Measurements from ENCODE around the gene KDM4B. TPM values are rescaled to one million over a fixed set of nuclear protein-coding genes. Genes with fewer than 3 reads are reported as not detected.
"Not testable (repeated sequence)": the region's sequence is repeated elsewhere in the genome, so short reads cannot be mapped to it uniquely, and the experiment has no call there.

Gene KDM4B
- total RNA-seq, 2 experiments from 2014 or later: 33.9 to 35.8 TPM

DNA sequence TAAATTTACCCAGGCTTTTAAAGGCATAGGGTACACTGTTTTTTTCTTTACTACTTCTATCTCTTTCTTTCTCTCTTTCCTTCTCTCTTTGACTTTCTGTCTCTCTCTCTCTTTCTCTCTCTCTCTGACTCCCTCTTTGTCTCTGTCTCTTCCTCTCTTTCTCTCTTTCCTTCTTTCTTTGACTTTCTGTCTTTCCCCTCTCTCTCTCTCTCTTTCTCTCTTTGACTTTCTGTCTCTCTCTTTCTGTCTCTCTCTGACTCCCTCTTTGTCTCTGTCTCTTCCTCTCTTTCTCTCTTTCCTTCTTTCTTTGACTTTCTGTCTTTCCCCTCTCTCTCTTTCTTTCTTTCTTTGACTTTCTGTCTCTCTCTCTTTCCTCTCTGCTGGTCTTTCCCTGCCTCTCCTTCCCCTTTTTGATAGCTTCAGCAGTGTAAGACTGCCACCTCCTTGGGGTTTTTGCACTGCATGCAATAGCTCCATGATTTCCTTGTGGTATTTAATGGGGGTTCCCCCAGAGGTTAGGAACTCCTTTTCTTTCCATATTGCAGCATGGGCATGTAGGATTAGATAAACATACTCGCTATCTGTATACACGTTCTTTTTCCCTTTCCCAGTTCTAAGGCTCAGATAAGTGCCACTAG lies 191.4 kb downstream of the KDM4B start:
- H3K4me1 Mint-ChIP-seq; ATAC-seq; H3K36me3 Mint-ChIP-seq (ENCODE audit: low read depth); intact Hi-C loops (cut with DNase I, micrococcal nuclease); POLR2A ChIA-PET; H3K27ac Mint-ChIP-seq; H3K27me3 Mint-ChIP-seq; H3K4me3 Mint-ChIP-seq; DNase-seq: not testable (repeated sequence)
- H3K9me3 Mint-ChIP-seq (ENCODE audit: low read depth): peaks cover 11% of the 10 kb centered on the region
- CTCF ChIA-PET: interaction anchor here (0.6 to 1.3 kb wide), 3 partner anchors 27 to 55 kb away, joined by 3 to 4 read pairs (median 3); no protein-coding TSS in a partner anchor

DNA sequence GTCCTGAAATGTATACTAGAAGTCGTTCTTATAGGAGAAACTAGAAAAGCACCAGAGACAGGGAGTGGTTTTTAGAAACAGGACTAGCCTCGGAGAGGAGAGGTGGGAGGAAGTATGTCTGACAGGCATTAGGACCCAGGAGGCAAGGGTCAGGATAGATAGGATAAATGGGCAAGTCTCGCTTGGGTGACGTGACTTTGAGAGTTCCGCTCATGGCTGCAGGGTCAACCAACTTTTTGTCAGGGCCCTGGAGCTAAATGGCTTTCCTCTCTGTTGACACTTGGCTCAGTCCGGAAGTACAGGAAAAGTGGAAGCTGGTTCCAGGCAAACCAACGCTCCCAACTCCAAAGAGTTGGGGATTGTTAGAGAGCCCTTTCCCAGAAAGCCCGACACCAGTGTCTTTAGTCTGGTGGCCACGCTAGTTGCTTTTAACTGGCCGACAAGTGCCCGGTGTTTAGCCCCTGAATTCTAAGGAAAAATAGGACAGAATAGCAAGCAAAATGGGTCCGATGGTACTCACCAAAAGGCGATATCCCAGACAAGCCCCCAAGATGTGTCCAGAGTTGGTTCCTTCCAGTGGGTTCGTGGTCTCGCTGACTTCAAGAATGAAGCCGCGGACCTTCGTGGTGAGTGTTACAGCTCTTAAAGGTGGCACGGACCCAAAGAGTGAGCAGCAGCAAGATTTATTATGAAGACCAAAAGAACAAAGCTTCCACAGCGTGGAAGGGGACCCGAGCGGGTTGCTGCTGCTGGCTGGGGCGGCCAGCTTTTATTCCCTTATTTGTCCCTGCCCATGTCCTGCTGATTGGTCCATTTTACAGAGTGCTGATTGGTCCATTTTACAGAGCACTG lies 196.2 kb downstream of the KDM4B start:
- intact Hi-C loops (cut with DNase I, micrococcal nuclease); ATAC-seq; H3K36me3 Mint-ChIP-seq (ENCODE audit: low read depth); H3K4me1 Mint-ChIP-seq; H3K4me3 Mint-ChIP-seq; DNase-seq; H3K27ac Mint-ChIP-seq; H3K27me3 Mint-ChIP-seq; POLR2A ChIA-PET; H3K9me3 Mint-ChIP-seq (ENCODE audit: low read depth): not testable (repeated sequence)
- CTCF ChIA-PET: interaction anchor here (0.6 kb wide), 1 partner anchor 453 kb away, joined by 3 read pairs; no protein-coding TSS in a partner anchor

DNA sequence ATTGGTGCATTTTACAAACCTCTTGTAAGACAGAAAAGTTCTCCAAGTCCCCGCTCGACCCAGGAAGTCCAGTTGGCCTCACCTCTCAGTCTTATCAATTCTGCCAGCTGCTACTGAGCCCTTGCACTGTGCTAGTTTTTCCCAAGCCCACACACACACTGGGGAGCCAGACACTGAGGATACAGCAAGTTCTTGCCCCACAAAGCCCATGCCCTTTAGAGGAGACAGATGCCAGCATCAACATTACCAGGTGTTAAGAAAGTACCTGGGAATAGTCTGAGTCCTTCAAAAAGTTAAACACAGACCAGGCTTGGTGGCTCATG lies 196.7 kb downstream of the KDM4B start:
- no peak for ATAC-seq
- no peaks in the 10 kb centered on the region for H3K36me3 Mint-ChIP-seq (ENCODE audit: low read depth)
- H3K27me3 Mint-ChIP-seq: peaks cover 2% of the 10 kb centered on the region
- CTCF ChIA-PET: interaction anchor here (0.6 kb wide), 1 partner anchor 454 kb away, joined by 3 read pairs; no protein-coding TSS in a partner anchor
- no peak overlapping the region for H3K27ac Mint-ChIP-seq
- H3K4me3 Mint-ChIP-seq: no peak overlapping the region
- no peaks in the 10 kb centered on the region for H3K4me1 Mint-ChIP-seq
- no peak for DNase-seq
- H3K9me3 Mint-ChIP-seq (ENCODE audit: low read depth): no peaks in the 10 kb centered on the region
- intact Hi-C loops (cut with DNase I, micrococcal nuclease): no loop called here
- POLR2A ChIA-PET: no interaction called here

DNA sequence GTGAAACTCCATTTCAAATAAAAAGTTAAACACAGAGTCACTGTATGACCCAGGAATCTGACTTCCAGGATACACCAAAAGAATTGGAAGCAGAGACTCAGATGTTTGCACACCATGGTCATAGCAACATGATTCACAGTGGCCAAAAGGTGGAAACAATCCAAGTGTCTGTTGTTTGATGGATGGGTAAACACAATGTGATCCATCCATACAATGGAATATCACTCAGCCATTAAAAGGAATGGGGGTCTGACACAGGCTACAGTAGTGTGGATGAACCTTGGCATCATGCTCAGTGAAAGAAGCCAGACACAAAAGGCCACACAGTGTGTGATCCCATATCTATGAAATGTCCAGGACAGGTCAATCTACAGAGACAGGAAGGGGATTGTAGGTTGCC lies 197.3 kb downstream of the KDM4B start:
- DNase-seq: no peak
- Mint-ChIP-seq H3K27ac (no peak overlapping the region), H3K9me3 (ENCODE audit: low read depth) (no peaks in the 10 kb centered on the region), H3K27me3 (peaks cover 2% of the 10 kb centered on the region), H3K4me1 (no peaks in the 10 kb centered on the region), H3K4me3 (no peak overlapping the region), H3K36me3 (ENCODE audit: low read depth) (no peaks in the 10 kb centered on the region)
- intact Hi-C loops (cut with DNase I, micrococcal nuclease): no loop called here
- POLR2A ChIA-PET: no interaction called here
- ATAC-seq: no peak
- CTCF ChIA-PET: no interaction called here

DNA sequence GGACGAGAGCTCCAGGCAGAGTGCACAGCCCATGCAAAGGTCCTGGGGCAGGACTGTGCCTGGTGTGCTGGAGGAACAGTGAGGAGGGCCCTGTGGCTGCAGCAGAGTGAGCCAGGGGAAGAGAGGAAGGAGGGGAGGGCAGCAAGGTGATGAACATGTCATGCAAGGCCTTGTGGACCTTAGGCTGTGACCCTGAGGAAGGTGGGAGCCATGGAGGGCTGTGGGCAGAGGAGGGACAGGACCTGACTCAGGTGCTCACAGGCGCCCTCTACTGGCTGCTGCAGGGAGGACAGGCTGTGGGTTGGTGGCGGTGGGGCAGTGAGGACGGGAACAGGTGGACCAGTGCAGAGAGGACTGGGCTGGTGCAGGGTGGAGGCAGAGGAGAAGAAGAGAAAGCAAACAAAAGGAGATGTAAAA lies 201.4 kb downstream of the KDM4B start:
- H3K27ac Mint-ChIP-seq: no peak overlapping the region

DNA sequence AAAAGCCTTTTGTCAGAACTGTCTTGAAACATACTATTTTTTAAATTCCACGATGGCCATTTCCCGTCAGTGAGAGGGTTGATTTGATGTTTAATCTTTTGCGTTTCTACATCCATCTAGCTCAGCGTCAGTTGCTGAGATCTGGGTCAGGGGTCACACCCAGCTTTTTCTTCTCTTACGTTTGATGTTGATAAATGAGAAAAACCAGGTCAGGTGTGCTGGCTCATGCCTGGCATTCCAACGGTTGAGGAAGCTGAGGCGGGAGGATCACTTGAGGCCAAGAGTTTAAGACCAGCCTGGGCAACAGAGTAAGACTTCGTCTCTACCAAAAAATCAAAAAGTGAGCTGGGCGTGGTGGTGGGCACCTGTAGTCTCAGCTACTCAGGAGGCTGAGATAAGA lies 202.8 kb downstream of the KDM4B start:
- POLR2A ChIA-PET: no interaction called here
- Mint-ChIP-seq H3K4me1 (peaks cover 7% of the 10 kb centered on the region), H3K4me3 (no peak overlapping the region), H3K9me3 (ENCODE audit: low read depth) (no peaks in the 10 kb centered on the region), H3K27me3 (peaks cover 2% of the 10 kb centered on the region), H3K36me3 (ENCODE audit: low read depth) (no peaks in the 10 kb centered on the region), H3K27ac (no peak overlapping the region)
- CTCF ChIA-PET: interaction anchor here (0.7 to 1.0 kb wide), 3 partner anchors 60 to 102 kb away, joined by 3 to 4 read pairs (median 3); no protein-coding TSS in a partner anchor
- intact Hi-C loops (cut with DNase I, micrococcal nuclease): no loop called here
- DNase-seq (no peak), ATAC-seq (no peak)

More for the DNA sequence above, 201.4 kb downstream of the KDM4B start:
- Mint-ChIP-seq H3K4me3 (no peak overlapping the region), H3K27me3 (peaks cover 2% of the 10 kb centered on the region), H3K4me1 (peaks cover 7% of the 10 kb centered on the region), H3K36me3 (ENCODE audit: low read depth) (no peaks in the 10 kb centered on the region), H3K9me3 (ENCODE audit: low read depth) (no peaks in the 10 kb centered on the region)
- intact Hi-C loops (cut with DNase I, micrococcal nuclease): no loop called here
- ATAC-seq (peak; percentile 70), DNase-seq (peak; percentile 78)
- POLR2A ChIA-PET: no interaction called here
- CTCF ChIA-PET: interaction anchor here (0.9 to 1.1 kb wide), 3 partner anchors 9 to 124 kb away, joined by 3 to 4 read pairs (median 3); no protein-coding TSS in a partner anchor

DNA sequence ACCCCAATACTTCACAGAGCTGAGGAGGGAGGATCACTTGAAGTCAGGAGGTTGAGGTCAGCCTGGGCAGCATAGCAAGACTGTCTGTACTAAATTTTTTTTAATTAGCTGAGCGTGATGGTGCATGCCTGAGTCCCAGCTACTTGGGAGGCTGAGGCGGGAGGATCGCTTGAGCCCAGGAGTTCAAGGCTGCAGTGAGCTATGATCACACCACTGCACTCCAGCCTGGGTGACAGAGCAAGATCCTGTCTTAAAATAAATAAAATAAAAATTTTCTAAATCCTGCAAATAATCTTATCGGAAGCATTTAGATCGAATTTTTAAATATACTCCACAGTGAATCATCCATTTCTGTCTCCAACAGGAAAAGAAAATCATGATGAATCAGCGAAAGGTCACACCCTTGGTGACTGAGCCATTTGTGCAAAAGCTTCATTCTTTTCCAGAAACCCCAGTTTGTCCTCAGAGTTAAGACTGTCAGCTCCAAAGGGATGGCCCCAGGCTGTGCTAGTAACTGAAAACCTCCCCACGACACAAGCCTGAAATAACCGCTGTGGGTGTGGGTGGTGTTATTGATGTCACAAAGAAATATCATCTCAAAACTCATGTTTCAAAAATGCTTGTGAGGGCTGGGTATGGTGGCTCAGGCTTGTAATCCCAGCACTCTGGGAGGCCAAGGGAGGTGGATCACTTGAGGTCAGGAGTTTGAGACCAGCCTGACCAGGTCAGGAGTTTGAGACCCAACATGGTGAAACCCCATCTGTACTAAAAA lies 204.1 kb downstream of the KDM4B start:
- intact Hi-C loops (cut with DNase I, micrococcal nuclease): no loop called here
- POLR2A ChIA-PET: no interaction called here
- H3K9me3 Mint-ChIP-seq (ENCODE audit: low read depth): no peaks in the 10 kb centered on the region
- peak; percentile 29 for DNase-seq
- CTCF ChIA-PET: interaction anchor here (0.5 to 0.6 kb wide), 2 partner anchors 143 to 346 kb away, joined by 3 read pairs; no protein-coding TSS in a partner anchor
- peaks cover 7% of the 10 kb centered on the region for H3K4me1 Mint-ChIP-seq
- no peak overlapping the region for H3K4me3 Mint-ChIP-seq
- H3K27me3 Mint-ChIP-seq: peaks cover 2% of the 10 kb centered on the region
- H3K27ac Mint-ChIP-seq: no peak overlapping the region
- ATAC-seq: peak; percentile 52
- no peaks in the 10 kb centered on the region for H3K36me3 Mint-ChIP-seq (ENCODE audit: low read depth)

DNA sequence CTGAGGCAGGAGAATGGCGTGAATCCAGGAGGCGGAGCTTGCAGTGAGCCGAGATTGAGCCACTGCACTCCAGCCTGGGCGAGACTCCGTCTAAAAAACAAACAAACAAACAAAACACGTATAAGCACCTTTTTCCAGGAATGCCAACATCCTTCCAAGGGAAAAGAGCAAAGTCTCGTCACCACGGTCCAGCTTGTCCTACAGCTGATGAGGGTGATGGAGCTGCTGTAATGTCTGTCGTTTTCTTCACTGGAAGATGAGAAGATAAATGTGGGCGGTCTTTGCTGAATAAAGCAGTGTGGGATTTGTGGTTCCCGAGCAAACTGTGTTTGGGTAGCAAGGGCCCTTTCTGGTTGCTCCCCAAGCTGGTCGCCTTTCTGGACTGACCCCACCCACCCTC lies 205.1 kb downstream of the KDM4B start:
- intact Hi-C loops (cut with DNase I, micrococcal nuclease): no loop called here
- CTCF ChIA-PET: no interaction called here
- POLR2A ChIA-PET: no interaction called here
- no peak for DNase-seq
- H3K9me3 Mint-ChIP-seq (ENCODE audit: low read depth): no peaks in the 10 kb centered on the region
- no peak overlapping the region for H3K4me3 Mint-ChIP-seq
- H3K36me3 Mint-ChIP-seq (ENCODE audit: low read depth): no peaks in the 10 kb centered on the region
- H3K27me3 Mint-ChIP-seq: peaks cover 2% of the 10 kb centered on the region
- no peak for ATAC-seq
- peaks cover 7% of the 10 kb centered on the region for H3K4me1 Mint-ChIP-seq
- no peak overlapping the region for H3K27ac Mint-ChIP-seq

DNA sequence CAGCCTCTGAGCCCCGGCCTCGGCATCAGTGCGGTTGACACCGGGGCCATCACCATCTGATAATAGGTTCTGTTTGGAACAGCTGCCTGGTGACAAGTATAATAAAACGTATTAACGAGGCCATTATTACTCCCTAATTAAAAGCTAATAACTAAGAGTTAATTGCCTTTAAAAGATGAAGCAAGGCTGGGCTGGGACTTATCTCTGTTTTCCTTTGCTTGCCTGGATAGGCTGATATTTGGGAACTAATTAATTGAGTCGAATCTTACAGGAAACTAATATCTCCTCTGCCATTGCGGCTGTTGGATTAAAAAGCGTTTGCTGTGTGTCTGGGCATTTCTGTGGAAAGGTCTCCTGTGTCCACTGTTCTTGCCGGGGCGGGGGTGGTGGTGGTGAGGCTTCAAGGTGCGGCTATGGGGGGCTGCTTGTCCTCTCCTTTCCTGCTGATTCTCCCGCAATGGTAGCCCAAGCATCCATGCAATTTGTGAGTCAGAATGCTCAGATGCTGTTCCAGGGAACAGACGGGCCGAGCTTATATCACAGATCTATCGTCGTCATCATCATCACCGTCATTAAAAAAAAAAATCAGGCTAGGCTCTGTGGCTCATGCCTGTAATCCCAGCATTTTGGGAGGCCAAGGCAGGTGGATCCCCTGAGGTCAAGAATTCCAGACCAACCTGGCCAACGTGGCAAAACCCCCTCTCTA lies 209.0 kb downstream of the KDM4B start:
- no peak for DNase-seq
- intact Hi-C loops (cut with DNase I, micrococcal nuclease): no loop called here
- Mint-ChIP-seq H3K9me3 (ENCODE audit: low read depth) (no peaks in the 10 kb centered on the region), H3K36me3 (ENCODE audit: low read depth) (no peaks in the 10 kb centered on the region), H3K27ac (no peak overlapping the region), H3K4me3 (no peak overlapping the region), H3K4me1 (peaks cover 5% of the 10 kb centered on the region), H3K27me3 (no peaks in the 10 kb centered on the region)
- ChIA-PET POLR2A (no interaction called here), CTCF (no interaction called here)
- ATAC-seq: no peak

DNA sequence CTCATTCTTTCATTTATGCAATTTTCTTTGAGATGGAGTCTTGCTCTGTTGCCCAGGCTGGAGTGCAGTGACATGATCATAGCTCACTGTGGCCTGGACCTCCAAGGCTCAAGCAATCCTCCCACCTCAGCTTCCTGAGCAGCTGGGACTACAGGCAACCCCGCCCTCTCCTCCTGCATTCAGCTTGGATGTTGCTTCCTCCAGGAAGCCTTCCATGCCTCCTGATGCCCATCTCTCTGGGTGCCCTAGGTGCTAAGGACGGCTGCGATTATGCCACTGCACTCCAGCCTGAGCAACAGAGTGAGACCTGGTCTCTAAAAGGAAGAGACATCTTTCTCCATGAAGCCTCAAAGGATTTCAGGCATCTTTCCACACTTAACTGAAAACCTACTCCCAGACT lies 209.9 kb downstream of the KDM4B start:
- no peak overlapping the region for H3K27ac Mint-ChIP-seq
- H3K9me3 Mint-ChIP-seq (ENCODE audit: low read depth): no peaks in the 10 kb centered on the region
- no peaks in the 10 kb centered on the region for H3K4me1 Mint-ChIP-seq
- intact Hi-C loops (cut with DNase I, micrococcal nuclease): no loop called here
- CTCF ChIA-PET: interaction anchor here (0.6 to 1.0 kb wide), 2 partner anchors 8 to 67 kb away, joined by 3 read pairs; no protein-coding TSS in a partner anchor
- H3K4me3 Mint-ChIP-seq: no peak overlapping the region
- no peaks in the 10 kb centered on the region for H3K36me3 Mint-ChIP-seq (ENCODE audit: low read depth)
- no peak for DNase-seq
- POLR2A ChIA-PET: no interaction called here
- no peak for ATAC-seq
- H3K27me3 Mint-ChIP-seq: no peaks in the 10 kb centered on the region

DNA sequence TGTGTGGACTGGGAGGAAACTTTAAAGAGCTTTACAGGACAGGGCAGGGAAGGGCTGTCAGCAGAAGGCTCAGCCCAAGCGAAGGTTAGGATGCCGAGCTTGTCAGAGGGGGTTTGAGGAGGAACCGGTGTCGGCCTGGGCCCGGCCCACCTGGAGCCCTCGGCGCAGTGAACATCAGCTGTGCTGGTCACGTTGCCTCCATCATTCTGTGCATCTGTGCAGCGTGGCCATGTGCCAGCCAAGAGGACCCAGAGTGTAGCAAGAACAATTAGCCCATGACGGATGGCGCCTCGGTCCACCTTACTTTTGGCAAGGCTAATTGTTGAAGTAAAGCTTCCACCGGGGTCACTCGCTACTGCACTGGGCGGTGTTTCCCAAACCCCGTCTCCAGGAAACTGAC lies 210.3 kb downstream of the KDM4B start:
- ChIA-PET POLR2A (no interaction called here), CTCF (interaction anchor here (0.5 to 1.0 kb wide), 3 partner anchors 9 to 1120 kb away, joined by 3 read pairs; no protein-coding TSS in a partner anchor)
- Mint-ChIP-seq H3K36me3 (ENCODE audit: low read depth) (no peaks in the 10 kb centered on the region), H3K4me3 (no peak overlapping the region), H3K4me1 (no peaks in the 10 kb centered on the region), H3K27ac (no peak overlapping the region), H3K9me3 (ENCODE audit: low read depth) (no peaks in the 10 kb centered on the region), H3K27me3 (no peaks in the 10 kb centered on the region)
- no peak for ATAC-seq
- DNase-seq: no peak
- intact Hi-C loops (cut with DNase I, micrococcal nuclease): no loop called here
